Osteoblast (primary cell): ENCODE measurements around the gene TMEM130. TPM values are rescaled to one million over a fixed set of nuclear protein-coding genes. Genes with fewer than 3 reads are reported as not detected.

Experiments used
- DNase-seq: peaks from one replicate; pipeline ENCODE4 v3.0.0; 2011; ENCODE audit warnings: low spot score, mixed read lengths; ENCODE audit not compliant: insufficient read length; ENCODE audit errors: missing footprints
- H2AFZ ChIP-seq: 2 replicates; pipeline ENCODE4 v1.6.0; 2011; ENCODE audit warnings: mild to moderate bottlenecking, low read length
- H3K27ac ChIP-seq: 2 replicates; pipeline ENCODE4 v1.5.1; 2011; ENCODE audit warnings: mild to moderate bottlenecking, low read depth, low read length, moderate library complexity
- H3K27me3 ChIP-seq: 2 replicates; pipeline ENCODE4 v1.6.0; 2012; ENCODE audit warnings: mild to moderate bottlenecking, control low read depth, inconsistent platforms, low read length, moderate library complexity; ENCODE audit not compliant: insufficient read depth
- H3K36me3 ChIP-seq: 2 replicates; pipeline ENCODE4 v1.5.1; 2011; ENCODE audit warnings: mild to moderate bottlenecking, low read length, control low read depth, moderate library complexity; ENCODE audit not compliant: insufficient read depth
- H3K4me1 ChIP-seq: 2 replicates; pipeline ENCODE4 v1.5.1; 2011; ENCODE audit warnings: mild to moderate bottlenecking, low read length, control low read depth, moderate library complexity; ENCODE audit not compliant: insufficient read depth
- H3K4me2 ChIP-seq: 2 replicates; pipeline ENCODE4 v1.6.0; 2011; ENCODE audit warnings: mild to moderate bottlenecking, low read length; ENCODE audit not compliant: insufficient read depth
- H3K4me3 ChIP-seq: fragments of 200-600 bp; sonication (generic); 3 replicates; pipeline ENCODE4 v1.5.1; 2012; ENCODE audit warnings: mild to moderate bottlenecking, low read length, inconsistent platforms; ENCODE audit not compliant: insufficient read depth
- H3K79me2 ChIP-seq: 2 replicates; pipeline ENCODE4 v1.6.0; 2012; ENCODE audit warnings: mild to moderate bottlenecking, low read length, control low read depth, inconsistent platforms; ENCODE audit not compliant: insufficient read depth
- H3K9me3 ChIP-seq: 2 replicates; pipeline ENCODE4 v1.5.1; 2011; ENCODE audit warnings: low read depth, low read length, control low read depth
- H4K20me1 ChIP-seq: 2 replicates; pipeline ENCODE4 v1.6.0; 2012; ENCODE audit warnings: mild to moderate bottlenecking, low read length, control low read depth; ENCODE audit not compliant: insufficient read depth
- CTCF ChIP-seq: IDR thresholded peaks from 2 replicates; pipeline ENCODE4 v1.5.1; 2011; ENCODE audit warnings: mild to moderate bottlenecking, low read depth, low read length, moderate library complexity; ENCODE audit errors: extremely low read depth
- total RNA-seq: library from RNA; depleted of rRNA; stranded (reverse); fragments of >200 nt; gene quantifications from 2 replicates; pipeline ENCODE4 v1.2.3, GENCODE V29; 2012

Gene TMEM130
- total RNA-seq, 1 donor = 1.1 TPM

DNA sequence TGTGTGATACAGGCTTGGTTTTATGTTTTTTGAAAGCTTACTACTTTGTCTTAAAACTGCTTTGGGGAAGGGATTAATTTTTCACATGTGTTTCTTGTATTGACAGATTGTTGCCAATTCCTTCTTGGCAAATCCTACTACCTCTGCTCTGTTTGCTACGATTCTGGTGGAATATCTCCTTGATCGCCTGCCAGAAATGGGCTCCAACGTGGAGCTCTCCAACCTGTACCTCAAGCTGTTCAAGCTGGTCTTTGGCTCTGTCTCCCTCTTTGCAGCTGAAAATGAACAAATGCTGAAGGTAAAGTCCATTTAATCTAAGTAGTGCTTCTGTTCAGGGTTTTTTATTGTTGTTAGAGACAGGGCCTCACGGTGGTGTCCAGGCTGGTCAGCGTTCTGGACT is 42.1 kb upstream of the TMEM130 start:
- no peak overlapping the region for H3K4me2 ChIP-seq
- no peaks in the 10 kb centered on the region for H3K79me2 ChIP-seq
- H3K4me1 ChIP-seq = peaks cover 4% of the 10 kb centered on the region
- no peak for DNase-seq
- H3K27ac ChIP-seq = no peak overlapping the region
- no peak overlapping the region for H3K4me3 ChIP-seq
- H3K9me3 ChIP-seq = no peaks in the 10 kb centered on the region
- H2AFZ ChIP-seq = no peak overlapping the region
- peaks cover 4% of the 10 kb centered on the region for H4K20me1 ChIP-seq
- no peak for TF ChIP-seq CTCF
- H3K27me3 ChIP-seq = no peaks in the 10 kb centered on the region
- peaks cover 81% of the 10 kb centered on the region for H3K36me3 ChIP-seq

- Histone ChIP-seq H3K4me3 (no peak overlapping the region), H3K27me3 (no peaks in the 10 kb centered on the region), H3K9me3 (no peaks in the 10 kb centered on the region), H3K4me1 (peaks cover 4% of the 10 kb centered on the region), H3K4me2 (no peak overlapping the region), H2AFZ (no peak overlapping the region), H3K79me2 (no peaks in the 10 kb centered on the region), H4K20me1 (peaks cover 4% of the 10 kb centered on the region), H3K27ac (no peak overlapping the region), H3K36me3 (peaks cover 81% of the 10 kb centered on the region)
- TF ChIP-seq CTCF = no peak
- no peak for DNase-seq
Observed at GRCh38 chr7:98910427-98910826, 40.6 kb upstream of the TMEM130 start.

DNA sequence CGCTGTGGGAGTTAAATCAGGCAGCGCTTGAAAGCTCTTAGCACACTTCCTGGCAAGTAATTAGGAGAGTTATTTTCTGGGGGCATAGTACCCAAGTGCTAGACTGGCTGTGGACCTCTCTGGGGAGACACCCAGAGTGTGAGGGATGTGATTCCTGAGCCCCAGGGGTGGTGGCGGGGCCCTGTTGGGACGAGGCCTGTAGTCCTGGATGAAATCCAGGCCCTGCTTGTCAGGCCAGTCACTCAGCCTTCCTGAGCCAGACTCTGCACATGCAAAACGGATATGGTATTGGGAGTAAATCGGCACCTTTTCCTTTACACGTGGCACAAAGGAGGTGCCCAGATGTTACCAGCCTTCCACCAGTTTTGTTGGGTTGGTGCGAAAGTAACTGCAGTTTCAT is 39.7 kb upstream of the TMEM130 start:
- H3K4me3 ChIP-seq = no peak overlapping the region
- H3K9me3 ChIP-seq = no peaks in the 10 kb centered on the region
- no peaks in the 10 kb centered on the region for H3K79me2 ChIP-seq
- peaks cover 4% of the 10 kb centered on the region for H4K20me1 ChIP-seq
- peaks cover 4% of the 10 kb centered on the region for H3K4me1 ChIP-seq
- peaks cover 87% of the 10 kb centered on the region for H3K36me3 ChIP-seq
- TF ChIP-seq CTCF = no peak
- H3K27ac ChIP-seq = no peak overlapping the region
- H3K4me2 ChIP-seq = no peak overlapping the region
- no peaks in the 10 kb centered on the region for H3K27me3 ChIP-seq
- no peak overlapping the region for H2AFZ ChIP-seq
- no peak for DNase-seq

- peaks cover 87% of the 10 kb centered on the region for H3K36me3 ChIP-seq
- no peak overlapping the region for H3K4me2 ChIP-seq
- no peak for DNase-seq
- H3K9me3 ChIP-seq = no peaks in the 10 kb centered on the region
- TF ChIP-seq CTCF = no peak
- H2AFZ ChIP-seq = no peak overlapping the region
- no peaks in the 10 kb centered on the region for H4K20me1 ChIP-seq
- no peak overlapping the region for H3K27ac ChIP-seq
- no peak overlapping the region for H3K4me3 ChIP-seq
- no peaks in the 10 kb centered on the region for H3K27me3 ChIP-seq
- H3K4me1 ChIP-seq = peaks cover 4% of the 10 kb centered on the region
- no peaks in the 10 kb centered on the region for H3K79me2 ChIP-seq
Observed at GRCh38 chr7:98908585-98908984, 38.8 kb upstream of the TMEM130 start.
